Muscle of back (tissue), 11 donors: ENCODE data around the gene SRGAP2B. TPM values are rescaled to one million over a fixed set of nuclear protein-coding genes. Genes with fewer than 3 reads are reported as not detected.
A peak's percentile ranks its signal among the peaks of the same experiment; 100 is the strongest.
"Not testable (repeated sequence)": the region's sequence is repeated elsewhere in the genome, so short reads cannot be mapped to it uniquely, and the experiment has no call there.

Source experiments
- DNase-seq, 3 donors: peaks; one replicate each; pipeline versions ENCODE4 v3.0.0 to v3.0.0-alpha.2; 2013
- polyA plus RNA-seq, 10 donors: library from polyadenylated mRNA; unstranded; fragments of 120-200 nt; gene quantifications; one replicate each; pipeline ENCODE4 v1.2.1, GENCODE V29; 2013; ENCODE audit not compliant: insufficient read length in 10 of 10

SRGAP2B gene
- polyA plus RNA-seq, 10 donors = 24.3 to 40.4 (median 31.5) TPM

- DNase-seq = peak in 1 of 3 donors; percentile 0
Observed at GRCh38 chr1:144998134-144998980, 96.8 kb downstream of the SRGAP2B start.

- DNase-seq = peak in 2 of 3 donors; percentile 2 to 5
Observed at GRCh38 chr1:144995833-144996410, 99.2 kb downstream of the SRGAP2B start.

GRCh38 chr1:144992915-144993314 lies 102.2 kb downstream of the SRGAP2B start:
- DNase-seq = peak in 1 of 3 donors; percentile 12

- DNase-seq = not testable (repeated sequence)
Observed at GRCh38 chr1:144990611-144991010, 104.5 kb downstream of the SRGAP2B start.

- DNase-seq = not testable (repeated sequence)
Observed at GRCh38 chr1:144987131-144987530, 108.0 kb downstream of the SRGAP2B start.

GRCh38 chr1:144986171-144986860 lies 108.8 kb downstream of the SRGAP2B start:
- not testable (repeated sequence) for DNase-seq

- not testable (repeated sequence) for DNase-seq
Observed at GRCh38 chr1:144985550-144986170, 109.5 kb downstream of the SRGAP2B start.

- not testable (repeated sequence) for DNase-seq
Observed at GRCh38 chr1:144982802-144983525, 112.2 kb downstream of the SRGAP2B start.

- not testable (repeated sequence) for DNase-seq
Observed at GRCh38 chr1:144981157-144981556, 114.0 kb downstream of the SRGAP2B start.

- DNase-seq = not testable (repeated sequence)
Observed at GRCh38 chr1:144979960-144980595, 115.0 kb downstream of the SRGAP2B start.

GRCh38 chr1:144977856-144978255 lies 117.3 kb downstream of the SRGAP2B start:
- DNase-seq = not testable (repeated sequence)

- not testable (repeated sequence) for DNase-seq
Observed at GRCh38 chr1:144971936-144972335, 123.2 kb downstream of the SRGAP2B start.

GRCh38 chr1:144966488-144966887 lies 128.6 kb downstream of the SRGAP2B start:
- DNase-seq = not testable (repeated sequence)

GRCh38 chr1:144964765-144965164 lies 130.4 kb downstream of the SRGAP2B start:
- DNase-seq = not testable (repeated sequence)

- not testable (repeated sequence) for DNase-seq
Observed at GRCh38 chr1:144964186-144964585, 130.9 kb downstream of the SRGAP2B start.

- not testable (repeated sequence) for DNase-seq
Observed at GRCh38 chr1:144963571-144963970, 131.6 kb downstream of the SRGAP2B start.

GRCh38 chr1:144961604-144962583 lies 133.2 kb downstream of the SRGAP2B start:
- DNase-seq = not testable (repeated sequence)

- not testable (repeated sequence) for DNase-seq
Observed at GRCh38 chr1:144960929-144961488, 134.1 kb downstream of the SRGAP2B start.

GRCh38 chr1:144948390-144948789 lies 146.7 kb downstream of the SRGAP2B start:
- DNase-seq = not testable (repeated sequence)
